ENCODE data around the gene HS6ST3.

Gene HS6ST3

GRCh38 chr13:96381681-96382080, 291.8 kb downstream of the HS6ST3 start:
- H3F3A ChIP-seq (ENCODE audit: insufficient read depth, low read length), result no peaks in the 10 kb centered on the region
- no peak overlapping the region for H3K4me2 ChIP-seq (ENCODE audit: low read length)
- TF ChIP-seq, protein P1, sequence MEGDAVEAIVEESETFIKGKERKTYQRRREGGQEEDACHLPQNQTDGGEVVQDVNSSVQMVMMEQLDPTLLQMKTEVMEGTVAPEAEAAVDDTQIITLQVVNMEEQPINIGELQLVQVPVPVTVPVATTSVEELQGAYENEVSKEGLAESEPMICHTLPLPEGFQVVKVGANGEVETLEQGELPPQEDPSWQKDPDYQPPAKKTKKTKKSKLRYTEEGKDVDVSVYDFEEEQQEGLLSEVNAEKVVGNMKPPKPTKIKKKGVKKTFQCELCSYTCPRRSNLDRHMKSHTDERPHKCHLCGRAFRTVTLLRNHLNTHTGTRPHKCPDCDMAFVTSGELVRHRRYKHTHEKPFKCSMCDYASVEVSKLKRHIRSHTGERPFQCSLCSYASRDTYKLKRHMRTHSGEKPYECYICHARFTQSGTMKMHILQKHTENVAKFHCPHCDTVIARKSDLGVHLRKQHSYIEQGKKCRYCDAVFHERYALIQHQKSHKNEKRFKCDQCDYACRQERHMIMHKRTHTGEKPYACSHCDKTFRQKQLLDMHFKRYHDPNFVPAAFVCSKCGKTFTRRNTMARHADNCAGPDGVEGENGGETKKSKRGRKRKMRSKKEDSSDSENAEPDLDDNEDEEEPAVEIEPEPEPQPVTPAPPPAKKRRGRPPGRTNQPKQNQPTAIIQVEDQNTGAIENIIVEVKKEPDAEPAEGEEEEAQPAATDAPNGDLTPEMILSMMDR (IDR thresholded peaks at IDR 0.05; ENCODE audit: low read length), result no peak
- no peak for TF ChIP-seq EZH2 (IDR thresholded peaks at IDR 0.05; ENCODE audit: borderline replicate concordance, low read length)
- H3K4me3 ChIP-seq (ENCODE audit: low read depth, low read length, poor library complexity, severe bottlenecking), result no peak overlapping the region
- no peak overlapping the region for H3K9ac ChIP-seq (ENCODE audit: low read length)
- H4K20me1 ChIP-seq (ENCODE audit: insufficient read depth, low read length), result no peaks in the 10 kb centered on the region
- no peaks in the 10 kb centered on the region for H3K9me3 ChIP-seq (ENCODE audit: low read length)
- no peaks in the 10 kb centered on the region for H3K79me2 ChIP-seq (ENCODE audit: insufficient read depth, low read length)
- no peaks in the 10 kb centered on the region for H3K36me3 ChIP-seq (ENCODE audit: insufficient read depth, low read length)
- no peaks in the 10 kb centered on the region for H3K27me3 ChIP-seq (ENCODE audit: insufficient read depth, low read length)
- no peaks in the 10 kb centered on the region for H3K4me1 ChIP-seq (ENCODE audit: insufficient read depth, low read length, severe bottlenecking)
- no peak overlapping the region for H2AFZ ChIP-seq (ENCODE audit: low read length)
- no peaks in the 10 kb centered on the region for H3K9me2 ChIP-seq (ENCODE audit: low read depth, low read length)
- H3K27ac ChIP-seq (ENCODE audit: low read depth, low read length, poor library complexity, severe bottlenecking), result no peak overlapping the region

DNA sequence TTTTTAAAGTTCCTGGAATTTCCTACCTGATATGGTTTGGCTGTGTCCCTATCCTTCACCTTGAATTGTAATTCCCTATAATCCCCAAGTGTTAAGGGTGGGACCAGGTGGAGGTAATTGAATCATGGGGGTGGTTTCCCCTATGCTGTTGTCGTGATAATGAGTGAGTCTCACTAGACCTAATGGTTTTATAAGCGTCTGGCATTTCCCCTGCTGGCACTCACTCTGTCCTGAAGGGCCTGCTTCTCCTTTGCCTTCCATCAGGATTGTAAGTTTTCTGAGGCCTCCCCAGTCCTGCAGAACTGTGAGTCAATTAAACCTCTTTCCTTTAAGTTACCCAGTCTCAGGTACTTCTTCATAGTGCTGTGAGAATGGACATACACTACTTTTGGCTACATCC, 298.7 kb downstream of the HS6ST3 start:
- no peak overlapping the region for H3K27ac ChIP-seq (ENCODE audit: low read depth, low read length, poor library complexity, severe bottlenecking)
- no peaks in the 10 kb centered on the region for H3K36me3 ChIP-seq (ENCODE audit: insufficient read depth, low read length)
- no peaks in the 10 kb centered on the region for H3F3A ChIP-seq (ENCODE audit: insufficient read depth, low read length)
- no peak overlapping the region for H3K4me3 ChIP-seq (ENCODE audit: low read depth, low read length, poor library complexity, severe bottlenecking)
- no peaks in the 10 kb centered on the region for H3K4me1 ChIP-seq (ENCODE audit: insufficient read depth, low read length, severe bottlenecking)
- no peaks in the 10 kb centered on the region for H3K9me3 ChIP-seq (ENCODE audit: low read length)
- H3K9me2 ChIP-seq (ENCODE audit: low read depth, low read length), result no peaks in the 10 kb centered on the region
- H3K27me3 ChIP-seq (ENCODE audit: insufficient read depth, low read length), result no peaks in the 10 kb centered on the region
- no peak overlapping the region for H2AFZ ChIP-seq (ENCODE audit: low read length)
- no peak overlapping the region for H3K4me2 ChIP-seq (ENCODE audit: low read length)
- TF ChIP-seq, protein P1 (IDR thresholded peaks at IDR 0.05; ENCODE audit: low read length), result no peak
- no peak for TF ChIP-seq EZH2 (IDR thresholded peaks at IDR 0.05; ENCODE audit: borderline replicate concordance, low read length)
- H3K9ac ChIP-seq (ENCODE audit: low read length), result no peak overlapping the region
- H3K79me2 ChIP-seq (ENCODE audit: insufficient read depth, low read length), result no peaks in the 10 kb centered on the region
- H4K20me1 ChIP-seq (ENCODE audit: insufficient read depth, low read length), result no peaks in the 10 kb centered on the region

DNA sequence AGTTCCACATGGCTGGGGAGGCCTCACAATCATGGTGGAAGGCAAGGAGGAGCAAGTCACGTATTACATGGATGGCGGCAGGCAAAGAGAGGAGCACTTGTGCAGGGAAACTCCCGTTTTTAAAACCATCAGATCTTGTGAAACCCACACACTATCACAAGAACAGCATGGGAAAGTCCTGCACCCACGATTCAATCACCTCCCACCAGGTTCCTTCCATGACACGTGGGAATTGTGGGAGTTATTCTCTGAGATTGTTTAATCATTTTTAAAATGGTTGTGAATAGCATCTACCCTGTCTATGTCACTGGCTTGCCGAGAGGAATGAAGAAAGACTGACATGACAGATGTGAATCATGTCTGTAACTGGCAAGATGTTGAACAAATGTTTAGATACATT, 301.7 kb downstream of the HS6ST3 start:
- no peak for TF ChIP-seq EZH2 (IDR thresholded peaks at IDR 0.05; ENCODE audit: borderline replicate concordance, low read length)
- TF ChIP-seq, protein P1 (IDR thresholded peaks at IDR 0.05; ENCODE audit: low read length), result no peak
- H3K27me3 ChIP-seq (ENCODE audit: insufficient read depth, low read length), result no peaks in the 10 kb centered on the region
- no peaks in the 10 kb centered on the region for H3F3A ChIP-seq (ENCODE audit: insufficient read depth, low read length)
- no peaks in the 10 kb centered on the region for H4K20me1 ChIP-seq (ENCODE audit: insufficient read depth, low read length)
- H2AFZ ChIP-seq (ENCODE audit: low read length), result no peak overlapping the region
- no peak overlapping the region for H3K27ac ChIP-seq (ENCODE audit: low read depth, low read length, poor library complexity, severe bottlenecking)
- H3K36me3 ChIP-seq (ENCODE audit: insufficient read depth, low read length), result no peaks in the 10 kb centered on the region
- H3K9ac ChIP-seq (ENCODE audit: low read length), result no peak overlapping the region
- no peak overlapping the region for H3K4me2 ChIP-seq (ENCODE audit: low read length)
- no peaks in the 10 kb centered on the region for H3K9me3 ChIP-seq (ENCODE audit: low read length)
- no peaks in the 10 kb centered on the region for H3K79me2 ChIP-seq (ENCODE audit: insufficient read depth, low read length)
- no peaks in the 10 kb centered on the region for H3K9me2 ChIP-seq (ENCODE audit: low read depth, low read length)
- no peaks in the 10 kb centered on the region for H3K4me1 ChIP-seq (ENCODE audit: insufficient read depth, low read length, severe bottlenecking)
- H3K4me3 ChIP-seq (ENCODE audit: low read depth, low read length, poor library complexity, severe bottlenecking), result no peak overlapping the region

Data from OCI-LY1 (cell line).